ENCODE results near the gene TSPAN18.

The TSPAN18 gene

DNA sequence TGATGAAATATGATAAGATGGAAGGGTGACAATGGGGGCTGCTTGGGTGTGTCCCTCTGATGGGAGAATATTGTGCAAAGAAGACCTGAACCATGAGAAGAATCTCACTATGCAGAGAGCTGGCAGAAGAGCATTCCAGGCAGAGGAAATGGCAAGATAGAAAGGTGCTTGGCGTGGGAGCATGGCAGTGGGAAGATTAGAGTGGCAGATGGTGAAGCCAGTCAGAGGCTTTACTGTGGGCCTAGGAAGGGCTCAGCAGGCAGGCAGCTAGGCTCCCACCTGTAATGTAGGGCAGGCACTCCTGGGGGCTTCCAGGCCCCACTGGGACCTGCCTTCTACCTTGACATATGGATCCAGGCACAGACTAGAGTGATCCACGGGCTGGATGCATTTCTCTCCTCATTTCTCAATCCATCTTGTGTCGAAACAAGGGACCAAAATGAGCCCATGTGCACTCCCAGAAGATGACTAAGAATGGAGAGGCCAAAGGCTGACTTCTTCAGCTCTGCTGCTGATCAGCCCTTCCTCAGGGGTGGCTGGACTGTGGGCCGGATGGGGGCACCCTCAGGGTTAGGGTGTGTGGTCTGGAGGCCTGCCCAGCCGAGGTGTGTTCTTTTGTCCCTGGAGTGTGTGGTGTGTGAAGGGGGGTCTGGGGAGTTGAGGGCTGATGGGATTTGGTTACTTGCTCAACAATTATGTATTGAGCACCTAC, 88.3 kb downstream of the TSPAN18 start:
- no peak for FAIRE-seq
- no peak for DNase-seq (ENCODE audit: extremely low spot score, insufficient read length, low read depth)

- DNase-seq (ENCODE audit: extremely low spot score, insufficient read length, low read depth) (no peak), FAIRE-seq (no peak)
Observed at GRCh38 chr11:44815917-44816456, 89.2 kb downstream of the TSPAN18 start.

GRCh38 chr11:44816761-44817160, 90.0 kb downstream of the TSPAN18 start:
- FAIRE-seq, result no peak

GRCh38 chr11:44817207-44817949, 90.6 kb downstream of the TSPAN18 start:
- DNase-seq (ENCODE audit: extremely low spot score, insufficient read length, low read depth), result no peak
- FAIRE-seq, result no peak

More at GRCh38 chr11:44816761-44817160, 90.0 kb downstream of the TSPAN18 start:
- DNase-seq (ENCODE audit: extremely low spot score, insufficient read length, low read depth), result no peak

DNA sequence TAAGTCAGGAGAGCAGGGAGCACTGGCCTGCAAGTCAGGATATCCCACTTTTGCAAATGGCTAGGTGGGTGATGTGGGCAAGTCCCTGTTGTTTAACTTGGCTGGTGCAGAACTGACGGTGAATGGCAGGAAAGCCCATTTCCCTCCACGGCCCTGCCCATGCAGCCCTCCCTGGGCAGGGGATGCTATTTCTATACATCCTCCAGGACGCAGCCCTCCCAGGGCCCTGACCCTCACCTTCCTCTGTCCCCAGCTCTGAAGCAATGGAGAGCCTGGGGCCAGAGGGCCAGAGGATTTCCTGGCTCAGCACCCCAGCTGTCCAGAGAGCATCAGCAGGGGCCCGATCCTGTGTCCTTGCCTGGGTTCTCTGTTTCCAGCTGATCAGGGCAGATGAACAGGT, 91.3 kb downstream of the TSPAN18 start:
- DNase-seq (ENCODE audit: extremely low spot score, insufficient read length, low read depth) (no peak), FAIRE-seq (no peak)

GRCh38 chr11:44819346-44819745, 92.6 kb downstream of the TSPAN18 start:
- DNase-seq (ENCODE audit: extremely low spot score, insufficient read length, low read depth), result no peak
- no peak for FAIRE-seq

DNA sequence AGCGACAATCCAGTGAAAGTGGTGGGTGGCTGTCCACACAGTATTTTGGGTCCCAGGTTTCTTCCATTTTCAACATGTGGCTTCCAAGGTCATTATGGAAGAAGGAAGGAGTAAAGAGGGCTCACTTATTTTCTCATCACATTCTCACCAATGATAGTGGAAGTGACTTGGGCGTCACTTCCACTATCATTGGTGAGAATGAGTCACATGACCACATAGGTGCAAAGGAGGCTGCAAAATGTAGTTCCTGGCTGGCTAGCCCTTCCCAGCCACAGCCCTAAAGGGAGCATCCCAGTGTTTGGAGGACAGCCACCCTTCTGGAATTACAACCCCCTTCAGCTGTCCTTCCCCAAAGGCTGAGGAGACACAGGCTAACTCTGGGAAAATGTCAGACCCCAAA, 95.6 kb downstream of the TSPAN18 start:
- no peak for DNase-seq (ENCODE audit: extremely low spot score, insufficient read length, low read depth)
- no peak for FAIRE-seq

GRCh38 chr11:44823006-44823405, 96.2 kb downstream of the TSPAN18 start:
- no peak for DNase-seq (ENCODE audit: extremely low spot score, insufficient read length, low read depth)
- no peak for FAIRE-seq

DNA sequence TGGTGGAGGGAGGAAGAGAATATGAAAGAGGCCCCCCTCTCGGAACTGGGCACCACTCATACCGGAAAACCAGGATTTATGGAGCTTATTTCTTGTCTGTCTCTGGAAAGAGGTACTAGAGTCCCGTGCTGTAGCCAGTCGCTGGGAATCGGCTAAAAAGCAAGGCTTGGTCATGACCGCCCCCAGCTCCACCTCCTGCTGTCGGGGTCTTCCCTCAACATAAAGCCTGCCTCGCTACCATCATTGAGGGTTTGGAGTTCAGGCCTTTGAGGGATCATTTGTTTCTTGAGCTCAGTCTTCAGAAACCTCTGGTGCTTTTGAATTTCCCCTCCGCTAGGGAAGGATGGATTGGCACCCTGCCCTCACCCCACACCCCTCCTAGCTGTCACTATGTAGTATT, 97.1 kb downstream of the TSPAN18 start:
- no peak for DNase-seq (ENCODE audit: extremely low spot score, insufficient read length, low read depth)
- FAIRE-seq, result no peak

DNA sequence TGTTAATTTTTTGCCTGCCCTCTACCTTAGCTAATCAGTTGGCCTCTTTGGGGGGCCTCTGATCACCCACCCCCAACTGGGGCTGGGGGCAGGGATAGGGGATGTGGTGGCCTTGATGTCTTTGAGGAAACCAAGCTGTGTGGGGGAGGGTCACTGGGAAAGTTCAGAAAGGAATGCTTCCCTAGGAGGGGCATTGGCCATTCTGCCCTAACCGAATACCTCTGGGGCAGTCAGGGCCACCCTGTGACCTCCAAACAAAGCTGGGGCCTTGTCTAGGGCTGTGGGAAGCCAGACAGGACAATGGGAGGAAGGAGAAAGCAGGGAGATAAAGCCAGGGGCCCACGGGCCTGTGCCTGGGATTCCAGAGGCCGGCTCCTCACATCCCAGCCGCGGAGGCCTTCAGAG, 97.5 kb downstream of the TSPAN18 start:
- DNase-seq (ENCODE audit: extremely low spot score, insufficient read length, low read depth), result no peak

DNA sequence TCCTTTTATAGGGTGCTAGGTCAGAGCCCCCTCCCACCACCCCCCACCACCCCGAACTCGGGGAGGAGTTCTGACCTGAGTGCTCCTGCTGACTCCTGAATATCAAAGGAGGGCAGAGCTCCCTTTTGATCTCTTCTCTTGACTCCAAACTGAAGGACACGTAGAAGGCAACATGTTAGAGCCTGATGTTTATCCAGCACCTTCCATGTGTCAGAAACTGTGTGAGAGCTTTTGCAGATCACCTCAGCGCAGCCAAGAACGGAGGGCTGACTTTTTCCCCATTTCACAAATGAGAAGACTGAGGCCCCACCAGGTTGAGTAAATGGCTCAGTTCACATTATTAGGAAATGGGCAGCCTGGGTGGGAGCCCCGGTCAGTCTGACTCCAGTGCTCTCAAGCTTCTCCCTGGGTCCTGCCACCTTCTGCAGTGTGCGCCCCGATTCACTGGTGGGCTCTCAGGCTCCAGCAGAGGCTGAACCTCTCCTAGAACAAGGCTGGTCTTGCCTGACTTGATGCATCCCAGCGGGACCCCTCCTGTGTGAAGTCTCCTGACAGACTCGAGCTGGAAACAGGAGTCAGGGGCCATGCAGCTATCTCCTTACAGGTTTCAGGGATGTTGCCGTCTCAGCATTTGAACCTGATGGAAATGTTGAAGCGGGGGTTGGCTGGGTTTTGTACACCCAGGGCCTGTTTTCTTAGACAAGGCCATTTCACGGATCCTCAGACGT, 98.5 kb downstream of the TSPAN18 start:
- no peak for DNase-seq (ENCODE audit: extremely low spot score, insufficient read length, low read depth)
- FAIRE-seq, result no peak

More for the DNA sequence above, 97.5 kb downstream of the TSPAN18 start:
- FAIRE-seq, result no peak

DNA sequence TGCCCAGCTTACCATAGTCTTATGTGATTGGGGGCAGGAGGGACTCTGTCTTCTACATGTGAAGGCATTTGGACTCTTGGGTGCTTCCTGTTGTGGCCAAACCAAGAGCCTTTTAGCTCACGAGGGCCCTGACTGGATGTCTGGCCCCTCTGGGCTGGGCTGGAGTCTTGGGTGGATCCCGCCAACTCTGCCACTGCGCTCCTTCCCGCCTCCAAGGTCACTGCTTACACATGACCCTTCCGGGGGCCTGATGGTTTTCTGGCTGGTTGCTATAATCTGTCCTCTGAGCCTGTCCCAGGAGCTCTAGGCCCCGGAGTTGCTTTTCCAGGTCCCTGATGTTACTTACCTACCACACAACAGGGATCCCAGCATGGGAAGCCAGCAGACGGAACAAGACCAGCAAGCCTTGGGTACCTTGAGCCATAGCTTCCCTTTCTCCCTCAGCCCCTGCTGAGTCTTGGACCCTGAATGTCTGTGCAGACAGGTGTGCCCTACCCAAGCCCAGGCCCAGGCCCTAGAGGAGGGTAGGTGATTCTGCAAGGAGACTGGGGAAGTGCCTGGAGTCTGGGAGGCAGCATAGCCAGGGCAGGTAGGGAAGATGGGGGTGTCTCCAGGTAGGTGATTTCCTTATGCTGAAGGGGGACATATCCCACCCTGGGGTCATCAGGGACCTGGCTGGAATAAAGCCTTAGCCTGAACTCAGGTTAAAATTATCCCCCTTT, 100.3 kb downstream of the TSPAN18 start:
- FAIRE-seq (no peak), DNase-seq (ENCODE audit: extremely low spot score, insufficient read length, low read depth) (no peak)

DNA sequence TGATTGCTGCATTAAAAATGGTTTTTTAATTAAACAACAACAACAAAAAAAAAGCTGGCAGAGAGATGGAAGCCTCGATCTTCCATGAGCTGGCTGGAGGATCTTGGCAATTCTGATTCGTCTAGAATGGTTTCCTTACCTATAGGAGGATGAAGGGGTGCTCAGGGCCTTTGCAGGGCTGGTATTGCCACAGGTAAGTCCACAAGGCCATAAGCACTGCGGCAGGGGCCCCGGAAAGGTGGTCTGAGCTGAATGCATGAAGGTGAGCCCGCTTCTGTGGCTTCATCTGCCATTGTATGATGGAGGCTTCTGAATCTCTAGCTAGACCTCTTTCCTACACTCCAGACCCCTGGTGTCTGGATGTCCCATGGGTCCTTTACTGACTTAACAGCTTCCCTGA, 101.5 kb downstream of the TSPAN18 start:
- no peak for FAIRE-seq
- DNase-seq (ENCODE audit: extremely low spot score, insufficient read length, low read depth), result no peak

- DNase-seq (ENCODE audit: extremely low spot score, insufficient read length, low read depth) (no peak), FAIRE-seq (no peak)
Observed at GRCh38 chr11:44829838-44830237, 103.1 kb downstream of the TSPAN18 start.

- no peak for FAIRE-seq
- DNase-seq (ENCODE audit: extremely low spot score, insufficient read length, low read depth), result no peak
Observed at GRCh38 chr11:44831605-44832394, 105.0 kb downstream of the TSPAN18 start.

DNA sequence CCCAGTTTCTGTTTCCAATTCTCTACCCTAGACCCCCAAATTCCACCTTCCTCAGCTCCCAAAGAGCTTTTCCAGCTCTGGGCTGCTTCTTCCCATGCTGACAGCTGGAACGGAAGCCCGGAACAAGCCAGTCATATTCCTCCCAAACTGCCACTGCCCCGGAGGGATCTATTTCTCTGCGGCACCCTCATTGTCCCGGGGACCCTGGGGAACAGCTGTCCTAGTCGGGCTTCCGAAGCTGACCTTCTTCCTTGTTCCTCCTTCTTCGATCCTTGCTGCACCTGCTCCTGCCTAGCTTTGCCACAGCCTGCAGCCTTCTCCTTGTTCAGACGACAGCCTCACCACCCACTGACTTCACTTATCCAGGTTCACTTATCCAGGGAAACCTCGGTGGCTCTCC, 105.7 kb downstream of the TSPAN18 start:
- FAIRE-seq (no peak), DNase-seq (ENCODE audit: extremely low spot score, insufficient read length, low read depth) (no peak)

- DNase-seq (ENCODE audit: extremely low spot score, insufficient read length, low read depth), result no peak
- no peak for FAIRE-seq
Observed at GRCh38 chr11:44833221-44833876, 106.6 kb downstream of the TSPAN18 start.

GRCh38 chr11:44833877-44834452, 107.2 kb downstream of the TSPAN18 start:
- DNase-seq (ENCODE audit: extremely low spot score, insufficient read length, low read depth) (no peak), FAIRE-seq (no peak)

Data from GM18507 (cell line).